GM12873 (cell line): ENCODE results near the gene NFIX.

Experiments used
- CTCF ChIP-seq: IDR thresholded peaks from 2 replicates; pipeline ENCODE4 v1.5.1; 2012; ENCODE audit warnings: low read depth, mild to moderate bottlenecking, moderate library complexity, low read length, control low read depth; ENCODE audit not compliant: insufficient read depth; ENCODE audit errors: missing control alignments

Gene NFIX

GRCh38 chr19:13029301-13029880 is 34.1 kb downstream of the NFIX start:
- no peak for TF ChIP-seq CTCF

GRCh38 chr19:13029893-13030292 is 34.6 kb downstream of the NFIX start:
- TF ChIP-seq CTCF = peak; percentile 51

- no peak for TF ChIP-seq CTCF
Observed at GRCh38 chr19:13031917-13032623, 36.8 kb downstream of the NFIX start.

- no peak for TF ChIP-seq CTCF
Observed at GRCh38 chr19:13032837-13033236, 37.6 kb downstream of the NFIX start.

GRCh38 chr19:13033244-13033643 is 38.0 kb downstream of the NFIX start:
- TF ChIP-seq CTCF = no peak

- TF ChIP-seq CTCF = peak; percentile 96
Observed at GRCh38 chr19:13033819-13034611, 38.7 kb downstream of the NFIX start.

- TF ChIP-seq CTCF = no peak
Observed at GRCh38 chr19:13034636-13035035, 39.4 kb downstream of the NFIX start.
